ENCODE results near the gene ART4.
A peak's percentile ranks its signal among the peaks of the same experiment; 100 is the strongest.

The ART4 gene

DNA sequence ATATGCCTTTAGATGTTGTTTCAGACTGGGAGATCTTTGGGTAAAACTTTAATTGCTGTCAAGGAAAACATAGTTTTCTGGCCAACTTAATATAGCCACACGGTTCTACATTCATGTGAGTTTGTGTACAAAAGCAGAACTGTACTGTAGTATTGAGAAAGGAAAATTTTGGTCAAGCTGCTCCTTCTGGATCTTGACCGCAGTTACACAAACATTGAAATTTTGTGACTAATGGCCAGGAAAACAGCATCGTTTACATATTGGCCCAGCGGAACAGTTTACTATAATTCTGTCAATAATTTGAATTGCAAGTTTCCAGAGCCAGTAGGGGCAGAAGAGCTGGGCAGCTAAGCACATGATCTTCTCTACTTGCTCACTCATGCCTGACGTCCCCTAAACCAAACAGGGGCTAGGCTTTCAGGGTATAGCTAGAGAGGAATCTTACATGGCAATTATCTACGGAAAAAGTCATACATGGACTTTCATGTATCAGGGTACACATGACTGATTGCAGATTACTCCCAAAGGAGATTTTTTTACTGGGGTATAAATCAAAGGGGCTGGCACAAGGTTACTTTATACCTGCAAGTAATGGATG, 11.4 kb upstream of the ART4 start:
- H3K4me3 ChIP-seq: no peak overlapping the region
- H3K27ac ChIP-seq: peak overlapping the region in 1 of 2 donors; percentile 26
- no peak for DNase-seq (ENCODE audit: low spot score)
- TF ChIP-seq, protein P1, sequence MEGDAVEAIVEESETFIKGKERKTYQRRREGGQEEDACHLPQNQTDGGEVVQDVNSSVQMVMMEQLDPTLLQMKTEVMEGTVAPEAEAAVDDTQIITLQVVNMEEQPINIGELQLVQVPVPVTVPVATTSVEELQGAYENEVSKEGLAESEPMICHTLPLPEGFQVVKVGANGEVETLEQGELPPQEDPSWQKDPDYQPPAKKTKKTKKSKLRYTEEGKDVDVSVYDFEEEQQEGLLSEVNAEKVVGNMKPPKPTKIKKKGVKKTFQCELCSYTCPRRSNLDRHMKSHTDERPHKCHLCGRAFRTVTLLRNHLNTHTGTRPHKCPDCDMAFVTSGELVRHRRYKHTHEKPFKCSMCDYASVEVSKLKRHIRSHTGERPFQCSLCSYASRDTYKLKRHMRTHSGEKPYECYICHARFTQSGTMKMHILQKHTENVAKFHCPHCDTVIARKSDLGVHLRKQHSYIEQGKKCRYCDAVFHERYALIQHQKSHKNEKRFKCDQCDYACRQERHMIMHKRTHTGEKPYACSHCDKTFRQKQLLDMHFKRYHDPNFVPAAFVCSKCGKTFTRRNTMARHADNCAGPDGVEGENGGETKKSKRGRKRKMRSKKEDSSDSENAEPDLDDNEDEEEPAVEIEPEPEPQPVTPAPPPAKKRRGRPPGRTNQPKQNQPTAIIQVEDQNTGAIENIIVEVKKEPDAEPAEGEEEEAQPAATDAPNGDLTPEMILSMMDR (IDR thresholded peaks at IDR 0.05): no peak

DNA sequence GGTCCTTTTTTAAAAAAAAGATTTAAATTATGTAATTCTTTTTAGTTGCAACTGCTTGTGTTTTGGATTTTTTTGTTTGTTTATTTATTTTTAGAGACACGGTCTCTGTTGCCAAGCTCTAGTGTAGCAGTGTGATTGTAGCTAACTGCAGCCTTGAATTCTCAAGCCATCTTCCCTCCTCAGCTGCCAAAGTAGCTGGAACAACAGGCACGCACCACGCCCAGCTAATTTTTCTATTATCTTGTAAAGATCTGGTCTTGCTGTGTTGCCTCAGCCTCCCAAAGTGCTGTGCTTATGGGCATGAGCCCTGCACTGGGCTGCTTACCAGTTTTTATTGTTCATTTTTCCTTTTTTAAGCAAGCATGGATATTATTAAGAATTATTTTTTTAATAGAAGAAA, 10.6 kb upstream of the ART4 start:
- TF ChIP-seq, protein P1 (IDR thresholded peaks at IDR 0.05): no peak
- no peak overlapping the region for H3K4me3 ChIP-seq
- H3K27ac ChIP-seq: no peak overlapping the region
- no peak for DNase-seq (ENCODE audit: low spot score)

DNA sequence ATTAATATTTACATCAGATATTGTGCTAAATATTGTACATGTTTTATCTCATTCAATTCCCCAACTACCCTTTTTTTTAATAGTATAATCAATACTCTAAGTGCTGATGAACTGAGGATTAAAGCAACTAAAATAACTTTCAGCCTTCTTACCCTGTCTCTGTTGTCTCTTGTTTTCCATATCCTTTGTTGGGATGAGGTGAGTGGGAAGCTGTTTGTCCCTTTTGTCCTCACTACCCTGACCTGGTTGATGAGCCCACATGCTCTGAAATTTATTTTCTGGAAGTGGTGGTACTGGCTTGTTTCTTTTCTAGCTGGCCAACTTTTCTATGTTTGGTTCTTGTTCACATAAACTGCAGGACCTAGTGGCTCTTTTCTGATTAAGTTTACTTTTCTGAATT, 9.6 kb upstream of the ART4 start:
- TF ChIP-seq, protein P1 (IDR thresholded peaks at IDR 0.05): no peak
- Histone ChIP-seq H3K4me3 (no peak overlapping the region), H3K27ac (no peak overlapping the region)
- DNase-seq (ENCODE audit: low spot score): no peak

DNA sequence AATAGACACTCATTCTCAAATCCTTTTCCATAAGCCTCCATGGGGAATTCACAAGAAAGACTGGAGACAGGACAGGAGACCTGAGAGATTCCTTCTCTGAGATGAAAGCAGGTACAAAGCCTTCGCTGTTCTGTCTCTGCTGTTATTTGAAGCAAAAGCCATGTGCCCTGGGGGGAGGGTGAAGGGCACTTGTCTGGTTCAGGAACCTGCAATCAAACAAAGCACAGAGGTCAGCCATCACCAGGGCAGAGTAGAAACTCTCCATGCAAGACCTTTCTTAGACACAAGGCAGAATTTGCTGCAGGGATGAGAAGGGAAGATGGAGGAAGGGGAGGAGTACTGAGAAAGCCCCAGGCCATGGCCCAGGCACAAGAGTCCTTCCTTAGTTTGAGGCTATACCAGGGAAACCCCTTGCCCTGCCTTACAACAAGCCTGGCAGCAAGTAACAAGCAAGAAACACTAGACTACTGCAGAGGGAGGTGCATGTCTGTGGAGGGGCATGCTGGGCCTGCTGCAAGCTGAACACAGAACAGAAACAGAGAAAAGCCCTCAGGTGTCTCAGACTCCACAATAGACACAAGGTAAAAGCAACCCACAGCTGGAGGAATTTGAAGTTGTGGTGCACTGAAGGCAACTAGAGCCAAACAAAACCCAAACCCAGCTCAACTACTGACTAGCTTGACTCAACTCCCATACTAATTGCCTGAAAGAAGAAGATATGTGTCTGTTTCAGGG, 7.8 kb upstream of the ART4 start:
- no peak overlapping the region for H3K27ac ChIP-seq
- TF ChIP-seq, protein P1 (IDR thresholded peaks at IDR 0.05): no peak
- no peak overlapping the region for H3K4me3 ChIP-seq
- DNase-seq (ENCODE audit: low spot score): no peak

DNA sequence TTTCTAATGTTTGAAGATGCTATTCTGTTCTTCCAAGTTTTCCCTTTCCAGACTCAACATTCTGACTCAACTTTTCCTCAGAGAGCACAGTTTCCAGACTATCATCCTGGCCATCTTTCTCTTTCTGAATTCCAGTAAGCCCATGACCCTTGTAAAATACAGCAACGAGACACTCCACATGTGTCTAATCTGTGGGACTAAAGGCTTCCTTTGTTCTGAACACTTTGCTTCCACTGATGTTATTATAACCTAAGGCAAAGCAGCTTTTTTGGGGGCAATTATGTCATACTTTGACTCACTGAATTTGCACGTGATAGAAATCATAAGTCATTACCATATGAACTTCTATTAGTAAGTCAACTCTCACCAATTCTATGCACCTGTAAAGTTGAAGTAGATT, 6.3 kb upstream of the ART4 start:
- no peak overlapping the region for H3K4me3 ChIP-seq
- DNase-seq (ENCODE audit: low spot score): no peak
- H3K27ac ChIP-seq: peak overlapping the region; percentile 28 to 62
- TF ChIP-seq, protein P1 (IDR thresholded peaks at IDR 0.05): no peak

DNA sequence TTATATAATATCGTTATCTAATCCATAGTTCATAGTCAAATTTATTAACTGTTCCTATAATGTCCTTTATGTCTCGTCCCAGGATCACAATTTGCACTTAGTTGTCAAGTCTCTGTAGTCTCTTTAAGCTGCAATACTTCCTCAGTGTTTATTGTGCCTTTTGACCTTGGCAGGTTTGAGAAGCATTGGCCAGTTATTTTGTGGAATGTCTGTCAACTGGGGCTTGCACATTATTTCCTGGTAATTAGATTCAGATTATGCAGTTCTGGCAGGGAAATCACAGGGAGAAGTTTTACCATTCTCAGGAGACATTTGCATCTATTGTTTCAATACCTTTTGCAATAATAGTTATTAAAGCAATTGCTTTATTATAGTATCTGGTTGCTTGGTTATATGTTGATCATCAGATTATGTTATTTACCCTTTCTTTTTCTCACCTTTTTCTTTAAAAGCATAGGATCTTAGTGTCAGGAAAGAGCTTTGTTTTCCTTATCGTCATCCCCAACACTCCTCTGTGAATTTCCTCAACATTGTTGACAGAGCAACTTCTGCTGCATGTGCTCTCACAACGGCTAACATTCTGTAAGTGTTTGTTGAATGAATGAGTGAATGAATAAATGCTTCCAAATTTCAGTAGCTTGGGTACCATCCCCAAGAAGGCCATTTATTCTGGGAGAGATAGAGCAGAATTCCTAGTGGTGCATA, 3.7 kb upstream of the ART4 start:
- H3K4me3 ChIP-seq: no peak overlapping the region
- no peak for DNase-seq (ENCODE audit: low spot score)
- peak overlapping the region in 1 of 2 donors; percentile 47 for H3K27ac ChIP-seq
- TF ChIP-seq, protein P1 (IDR thresholded peaks at IDR 0.05): no peak

Measured in coronary artery (tissue), 2 donors.